ENCODE measurements around the gene NUP93.

- TF ChIP-seq CTCF (IDR thresholded peaks at IDR 0.05 in 4 of 5, conservative IDR thresholded peaks at IDR 0.05 in 1 of 5), result no peak
- TF ChIP-seq POLR2A (IDR thresholded peaks at IDR 0.05), result no peak
Measured at GRCh38 chr16:56728980-56729734, 772 bp upstream of the NUP93 start.
